IgD-negative memory B cell (primary cell): ENCODE results near the gene C16orf90. TPM values are rescaled to one million over a fixed set of nuclear protein-coding genes. Genes with fewer than 3 reads are reported as not detected.
A peak's percentile ranks its signal among the peaks of the same experiment; 100 is the strongest.

Experiments
- H3K27ac Mint-ChIP-seq, 3 donors: one replicate each; pipeline ENCODE4 v1.8.0; 2020 to 2022; ENCODE audit warnings: mild to moderate bottlenecking in 3 of 3, mixed read lengths in 3 of 3, moderate library complexity in 1 of 3
- H3K27me3 Mint-ChIP-seq: one replicate; pipeline ENCODE4 v1.8.0; 2021; ENCODE audit warnings: mixed read lengths
- H3K36me3 Mint-ChIP-seq: one replicate; pipeline ENCODE4 v1.8.0; 2020; ENCODE audit warnings: mild to moderate bottlenecking, mixed read lengths
- H3K4me1 Mint-ChIP-seq, 3 donors: one replicate each; pipeline ENCODE4 v1.8.0; 2020 to 2022; ENCODE audit warnings: mixed read lengths in 3 of 3, mild to moderate bottlenecking in 1 of 3
- H3K4me3 Mint-ChIP-seq, 4 donors: one replicate each; pipeline ENCODE4 v1.8.0; 2020 to 2022; ENCODE audit warnings: mild to moderate bottlenecking in 4 of 4, mixed read lengths in 4 of 4, moderate library complexity in 3 of 4
- H3K9me3 Mint-ChIP-seq, 3 donors: one replicate each; pipeline ENCODE4 v1.8.0; 2020 to 2021; ENCODE audit warnings: mixed read lengths in 3 of 3, mild to moderate bottlenecking in 1 of 3
- polyA plus RNA-seq: library from polyadenylated mRNA; unstranded; fragments of 300-500 nt; fragmentation: Illumina TruSeq; gene quantifications from one replicate; pipeline ENCODE4 v1.2.3, GENCODE V29; 2021

The C16orf90 gene
- polyA plus RNA-seq, 1 donor from 2014 or later: not detected

DNA sequence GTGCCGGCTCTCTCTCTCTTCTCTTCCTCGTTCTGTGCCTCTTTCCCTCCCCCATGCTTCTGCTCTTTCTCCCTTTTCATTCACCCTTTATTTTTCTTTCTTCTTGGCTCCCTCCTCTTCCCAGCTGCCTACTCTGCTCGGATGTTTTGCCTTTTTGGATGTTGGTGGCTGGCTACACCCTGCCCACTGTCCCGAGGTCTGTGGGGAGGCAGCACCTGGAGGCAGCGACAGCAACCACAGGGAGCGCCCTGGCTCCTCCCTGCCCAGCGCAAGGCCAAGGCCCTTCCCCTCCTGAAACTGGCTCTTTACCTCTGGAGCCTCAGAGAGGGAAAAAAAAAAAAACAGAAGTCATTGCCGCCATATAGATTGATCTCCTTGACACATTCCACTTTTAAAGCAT, 25.6 kb upstream of the C16orf90 start:
- Mint-ChIP-seq H3K4me3 (no peak overlapping the region), H3K27ac (no peak overlapping the region), H3K9me3 (no peaks in the 10 kb centered on the region), H3K4me1 (no peaks in the 10 kb centered on the region), H3K27me3 (no peaks in the 10 kb centered on the region), H3K36me3 (peaks cover 11% of the 10 kb centered on the region)

DNA sequence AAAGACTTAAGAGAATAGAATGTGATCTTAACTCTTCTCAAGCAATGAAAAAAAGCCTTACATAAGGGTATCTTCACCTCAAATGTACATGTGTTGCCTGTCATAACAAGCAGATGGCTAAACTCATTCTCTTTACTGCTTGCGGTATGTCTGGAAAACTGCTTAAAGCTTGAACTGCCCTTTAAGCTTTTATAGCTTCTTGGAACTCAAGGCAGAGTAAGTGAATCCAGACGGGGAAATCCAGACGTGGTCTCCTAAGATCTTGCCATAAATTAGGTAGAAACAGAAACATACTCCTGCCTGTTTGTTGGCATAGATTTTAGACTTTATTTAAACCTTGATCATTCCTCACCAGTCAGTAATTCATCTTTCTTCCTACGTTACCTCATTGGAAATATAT, 25.1 kb upstream of the C16orf90 start:
- Mint-ChIP-seq H3K4me3 (no peak overlapping the region), H3K36me3 (peaks cover 11% of the 10 kb centered on the region), H3K27ac (no peak overlapping the region), H3K9me3 (no peaks in the 10 kb centered on the region), H3K4me1 (no peaks in the 10 kb centered on the region), H3K27me3 (no peaks in the 10 kb centered on the region)

GRCh38 chr16:3519581-3519980, 24.3 kb upstream of the C16orf90 start:
- H3K36me3 Mint-ChIP-seq: peaks cover 10% of the 10 kb centered on the region
- no peaks in the 10 kb centered on the region for H3K27me3 Mint-ChIP-seq
- no peaks in the 10 kb centered on the region for H3K9me3 Mint-ChIP-seq
- H3K4me1 Mint-ChIP-seq: no peaks in the 10 kb centered on the region
- no peak overlapping the region for H3K4me3 Mint-ChIP-seq
- H3K27ac Mint-ChIP-seq: no peak overlapping the region

DNA sequence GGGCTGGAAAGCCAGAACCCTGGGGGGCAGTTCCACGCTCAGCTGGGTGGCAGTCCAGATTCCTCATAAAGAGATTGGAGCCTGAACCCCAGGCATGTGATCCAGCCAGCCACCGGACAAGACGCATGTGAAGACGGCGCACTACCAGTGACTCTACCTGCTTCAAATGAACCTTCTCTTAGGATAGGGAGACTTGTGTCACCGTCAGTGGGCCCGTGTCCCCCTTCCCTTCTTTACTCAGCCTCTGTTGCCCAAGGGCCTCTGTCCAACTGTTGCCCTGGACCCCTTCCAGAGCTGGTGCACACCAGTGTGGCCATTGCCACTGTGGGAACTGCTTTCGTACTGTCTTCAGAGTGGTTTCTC, 23.7 kb upstream of the C16orf90 start:
- Mint-ChIP-seq H3K27me3 (no peaks in the 10 kb centered on the region), H3K4me1 (no peaks in the 10 kb centered on the region), H3K36me3 (peaks cover 9% of the 10 kb centered on the region), H3K9me3 (no peaks in the 10 kb centered on the region), H3K27ac (no peak overlapping the region), H3K4me3 (no peak overlapping the region)

GRCh38 chr16:3518292-3518985, 23.1 kb upstream of the C16orf90 start:
- Mint-ChIP-seq H3K36me3 (peaks cover 9% of the 10 kb centered on the region), H3K27ac (no peak overlapping the region), H3K4me1 (peaks cover 0 to 1% (median 0%) of the 10 kb centered on the region in 3 donors), H3K27me3 (no peaks in the 10 kb centered on the region), H3K9me3 (no peaks in the 10 kb centered on the region), H3K4me3 (no peak overlapping the region)

DNA sequence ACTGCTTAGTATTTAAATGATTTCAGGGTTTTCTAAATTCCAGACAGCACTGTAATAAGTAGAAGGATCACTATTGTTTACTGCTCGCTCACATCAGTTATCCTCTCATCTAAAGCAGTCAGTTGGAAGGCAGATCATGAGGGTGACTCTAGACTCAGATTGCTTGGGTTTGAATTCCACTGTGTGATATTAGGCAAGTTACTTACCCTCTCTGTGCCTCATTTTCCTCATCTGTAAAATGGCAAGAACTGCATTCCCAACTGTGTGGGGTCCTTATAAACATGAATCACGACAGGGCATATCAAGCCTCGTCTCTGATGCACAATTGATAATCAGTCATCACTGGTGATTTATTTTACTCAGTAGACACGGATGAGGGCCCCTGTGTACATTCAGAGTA, 20.6 kb upstream of the C16orf90 start:
- Mint-ChIP-seq H3K9me3 (no peaks in the 10 kb centered on the region), H3K27ac (no peak overlapping the region), H3K4me3 (no peak overlapping the region), H3K27me3 (no peaks in the 10 kb centered on the region), H3K36me3 (peaks cover 9% of the 10 kb centered on the region), H3K4me1 (peaks cover 0 to 1% (median 0%) of the 10 kb centered on the region in 3 donors)

GRCh38 chr16:3514621-3515020, 19.3 kb upstream of the C16orf90 start:
- Mint-ChIP-seq H3K9me3 (no peaks in the 10 kb centered on the region), H3K27ac (no peak overlapping the region), H3K27me3 (no peaks in the 10 kb centered on the region), H3K4me3 (no peak overlapping the region), H3K36me3 (peaks cover 6% of the 10 kb centered on the region), H3K4me1 (peaks cover 0 to 1% (median 0%) of the 10 kb centered on the region in 3 donors)

DNA sequence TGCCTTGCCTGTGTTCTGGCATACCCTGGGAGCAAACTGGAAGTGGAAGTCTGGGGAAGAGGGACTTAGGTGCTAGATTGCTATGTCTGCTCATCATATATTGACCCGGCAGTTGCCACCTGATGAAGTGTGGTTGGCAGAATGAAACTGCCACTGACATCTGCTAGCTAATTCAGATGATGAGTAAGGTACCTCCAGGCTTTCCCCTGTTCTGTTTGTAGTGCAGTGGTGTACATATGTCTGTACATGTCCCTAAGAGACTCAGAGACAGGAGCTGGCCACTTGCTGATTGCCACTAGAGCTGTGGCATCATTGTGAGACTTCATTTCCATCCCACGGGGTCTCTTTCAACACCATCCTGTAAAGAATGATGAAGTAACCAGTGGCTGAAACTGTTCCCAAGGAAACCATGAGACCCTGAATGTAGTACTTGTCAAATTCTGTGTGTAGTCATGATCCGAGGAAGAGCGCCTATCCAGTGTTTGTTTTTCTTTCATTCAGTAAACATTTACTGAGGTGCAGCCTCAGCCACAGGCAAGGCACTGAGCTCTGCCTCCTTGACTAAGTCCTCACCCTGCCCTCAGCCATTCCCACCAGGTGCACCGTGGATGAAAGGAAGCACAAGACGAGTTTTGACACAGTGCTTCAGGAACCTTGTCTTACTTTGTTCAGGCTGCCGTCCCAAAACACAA, 18.7 kb upstream of the C16orf90 start:
- Mint-ChIP-seq H3K27ac (no peak overlapping the region), H3K36me3 (peaks cover 5% of the 10 kb centered on the region), H3K9me3 (no peaks in the 10 kb centered on the region)

DNA sequence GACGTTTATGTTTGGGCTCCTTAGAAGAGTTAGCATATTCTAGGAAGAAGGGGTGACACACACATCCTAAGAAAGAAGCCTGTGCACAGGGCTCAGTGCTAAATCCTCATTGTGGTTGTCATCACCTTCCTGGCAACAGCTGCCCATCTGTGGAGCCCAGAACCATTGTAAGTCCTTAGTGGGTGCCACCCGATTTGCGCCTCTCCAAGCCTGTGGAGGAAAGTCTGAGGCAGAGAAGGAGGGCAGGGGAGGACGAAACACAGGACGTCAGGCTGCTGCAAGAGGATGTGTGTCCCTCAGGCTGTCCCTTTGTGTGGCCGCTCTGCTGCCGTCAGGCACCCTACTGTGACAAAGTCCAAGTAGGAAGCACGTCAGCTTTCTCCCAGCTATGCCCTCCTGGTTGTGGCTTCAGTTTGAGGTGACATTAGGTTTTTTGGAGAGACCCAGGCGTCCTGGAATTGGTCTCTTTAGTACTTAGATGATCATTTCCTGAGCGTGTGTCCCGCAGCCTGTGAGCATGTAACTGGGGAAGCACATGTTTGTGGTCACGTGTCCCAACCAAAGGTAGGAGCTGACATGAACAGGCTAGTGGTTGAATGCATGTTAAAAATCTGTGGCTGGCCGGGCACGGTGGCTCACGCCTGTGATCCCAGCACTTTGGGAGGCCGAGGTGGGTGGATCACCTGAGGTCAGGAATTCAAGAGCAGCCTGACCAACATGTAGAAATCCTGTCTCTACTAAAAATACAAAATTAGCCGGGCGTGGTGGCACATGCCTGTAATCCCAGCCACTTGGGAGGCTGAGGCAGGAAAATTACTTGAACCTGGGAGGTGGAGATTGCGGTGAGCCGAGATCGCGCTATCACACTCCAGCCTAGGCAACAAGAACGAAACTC, 16.2 kb upstream of the C16orf90 start:
- peaks cover 5% of the 10 kb centered on the region for H3K36me3 Mint-ChIP-seq
- no peaks in the 10 kb centered on the region for H3K9me3 Mint-ChIP-seq
- peaks cover 0 to 1% (median 0%) of the 10 kb centered on the region in 3 donors for H3K4me1 Mint-ChIP-seq
- H3K27ac Mint-ChIP-seq: peak overlapping the region in 1 of 3 donors; percentile 57
- no peaks in the 10 kb centered on the region for H3K27me3 Mint-ChIP-seq
- no peak overlapping the region for H3K4me3 Mint-ChIP-seq

More for the DNA sequence above, 18.7 kb upstream of the C16orf90 start:
- no peaks in the 10 kb centered on the region for H3K27me3 Mint-ChIP-seq
- peaks cover 0 to 1% (median 0%) of the 10 kb centered on the region in 3 donors for H3K4me1 Mint-ChIP-seq
- no peak overlapping the region for H3K4me3 Mint-ChIP-seq

DNA sequence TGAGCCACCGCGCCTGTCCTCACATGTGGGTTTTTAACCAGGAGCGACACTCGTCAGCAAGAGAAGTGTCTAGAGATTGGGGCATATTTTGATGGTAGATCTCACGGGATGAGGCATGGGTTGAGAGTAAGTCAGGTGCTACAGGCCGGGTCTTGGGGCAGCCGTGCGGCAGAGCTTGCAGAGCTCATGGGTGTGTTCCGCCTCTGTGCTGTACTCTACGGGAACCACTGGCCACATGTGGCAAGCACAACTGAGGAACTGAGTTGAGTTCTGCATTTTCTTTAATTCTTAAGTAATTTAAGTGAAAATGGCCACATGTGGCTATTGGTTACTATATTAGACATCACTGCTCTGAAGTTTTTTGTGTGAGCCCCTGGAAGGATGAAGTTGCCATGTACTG, 15.1 kb upstream of the C16orf90 start:
- Mint-ChIP-seq H3K9me3 (no peaks in the 10 kb centered on the region), H3K4me1 (peaks cover 0 to 3% (median 2%) of the 10 kb centered on the region in 3 donors), H3K36me3 (peaks cover 10% of the 10 kb centered on the region), H3K27ac (peak overlapping the region in 1 of 3 donors; percentile 57), H3K4me3 (peak overlapping the region in 1 of 4 donors; percentile 71), H3K27me3 (no peaks in the 10 kb centered on the region)

DNA sequence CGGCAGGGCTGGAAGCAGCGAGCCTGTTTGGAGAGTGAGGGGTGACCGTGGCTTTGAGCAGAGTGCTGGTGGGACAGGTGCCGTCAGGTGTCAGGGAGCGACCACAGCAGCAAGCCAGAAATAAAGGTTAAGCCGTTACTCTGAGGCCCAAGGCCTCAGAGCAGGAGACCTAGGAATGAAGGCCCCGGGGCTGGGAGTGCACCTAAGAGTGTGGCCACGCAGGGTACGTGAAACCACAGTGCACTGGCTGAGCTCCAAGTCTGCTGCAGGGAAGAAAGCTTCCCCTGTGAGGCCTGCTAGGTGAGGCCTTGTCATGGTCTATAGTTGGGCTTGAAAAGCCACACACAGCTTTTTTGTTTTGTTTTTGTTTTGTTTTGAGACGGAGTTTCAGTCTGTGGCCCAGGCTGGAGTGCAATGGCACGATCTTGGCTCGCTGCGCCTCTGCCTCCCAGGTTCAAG, 14.2 kb upstream of the C16orf90 start:
- Mint-ChIP-seq H3K27ac (peak overlapping the region in 1 of 3 donors; percentile 31), H3K4me1 (peaks cover 0 to 3% (median 2%) of the 10 kb centered on the region in 3 donors), H3K27me3 (no peaks in the 10 kb centered on the region), H3K36me3 (peaks cover 10% of the 10 kb centered on the region), H3K4me3 (no peak overlapping the region), H3K9me3 (no peaks in the 10 kb centered on the region)

DNA sequence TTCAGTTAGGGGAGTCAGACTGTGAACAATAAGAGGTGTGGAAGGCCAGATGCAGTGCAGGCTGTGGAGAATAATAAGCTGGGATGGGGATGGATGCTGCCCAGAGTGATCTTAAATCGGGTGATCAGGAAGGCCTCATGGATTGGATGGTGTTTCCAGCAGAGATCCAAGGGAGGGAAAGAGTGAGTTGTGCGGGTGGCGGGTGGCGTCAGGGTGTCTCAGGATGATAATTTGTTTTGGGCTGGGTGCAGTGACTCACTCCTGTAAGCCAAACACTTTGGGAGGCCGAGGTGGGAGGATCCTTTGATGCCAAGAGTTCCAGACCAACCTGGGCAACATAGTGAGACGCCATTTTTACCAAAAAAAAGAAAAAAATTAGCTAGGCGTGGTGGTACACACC, 13.4 kb upstream of the C16orf90 start:
- H3K27ac Mint-ChIP-seq: peak overlapping the region in 1 of 3 donors; percentile 33
- no peaks in the 10 kb centered on the region for H3K9me3 Mint-ChIP-seq
- H3K4me3 Mint-ChIP-seq: no peak overlapping the region
- no peaks in the 10 kb centered on the region for H3K27me3 Mint-ChIP-seq
- peaks cover 10% of the 10 kb centered on the region for H3K36me3 Mint-ChIP-seq
- H3K4me1 Mint-ChIP-seq: peaks cover 3 to 4% (median 3%) of the 10 kb centered on the region in 3 donors

- Mint-ChIP-seq H3K4me1 (peaks cover 13 to 23% (median 14%) of the 10 kb centered on the region in 3 donors), H3K36me3 (peaks cover 8% of the 10 kb centered on the region), H3K4me3 (peak overlapping the region in 3 of 4 donors; percentile 23 to 63 (median 43)), H3K27me3 (no peaks in the 10 kb centered on the region), H3K27ac (peak overlapping the region in 2 of 3 donors; percentile 8 to 67), H3K9me3 (no peaks in the 10 kb centered on the region)
Observed at GRCh38 chr16:3503523-3503922, 8.2 kb upstream of the C16orf90 start.

GRCh38 chr16:3501783-3502400, 6.6 kb upstream of the C16orf90 start:
- Mint-ChIP-seq H3K9me3 (no peaks in the 10 kb centered on the region), H3K27ac (no peak overlapping the region), H3K4me3 (peak overlapping the region in 3 of 4 donors; percentile 54 to 95 (median 84)), H3K4me1 (peaks cover 13 to 23% (median 14%) of the 10 kb centered on the region in 3 donors), H3K36me3 (peaks cover 8% of the 10 kb centered on the region), H3K27me3 (no peaks in the 10 kb centered on the region)
